ENCODE measurements around the gene LINC01488.

LINC01488 gene

DNA sequence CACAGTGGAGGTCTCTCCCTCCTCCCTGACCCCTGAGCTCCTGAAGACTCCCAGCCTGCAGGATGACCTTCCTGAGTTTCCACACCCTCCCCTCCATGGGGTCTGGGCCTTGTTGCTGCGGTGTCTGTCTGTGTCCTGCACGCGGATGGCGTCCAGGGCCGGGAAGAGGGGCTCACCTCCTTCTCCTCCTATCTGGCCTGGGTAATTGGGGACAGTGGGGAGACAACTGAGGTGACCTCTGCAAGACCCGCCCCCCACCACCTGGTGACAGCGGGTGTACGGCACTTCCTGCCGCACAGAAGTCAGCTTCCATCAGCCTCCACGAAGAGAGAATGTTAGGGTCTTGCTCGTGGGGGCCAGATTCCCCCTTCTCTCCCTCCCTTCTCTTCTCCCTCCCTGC is 31.7 kb downstream of the LINC01488 start (continued):
- TF ChIP-seq ZNF335 (tag by site-specific recombination; conservative IDR thresholded peaks at IDR 0.05) (no peak), GLIS2 (tag by site-specific recombination; IDR thresholded peaks at IDR 0.05) (no peak), ZNF114 (tag by site-specific recombination; IDR thresholded peaks at IDR 0.05) (no peak)

GRCh38 chr11:69513663-69514224 is 32.3 kb downstream of the LINC01488 start:
- CTCF ChIA-PET = interaction anchor here (0.6 to 0.7 kb wide), 2 partner anchors 10 to 22 kb away, joined by 3 to 5 read pairs; no protein-coding TSS in a partner anchor
- TF ChIP-seq SETDB1 (IDR thresholded peaks at IDR 0.05; ENCODE audit: insufficient read length, low read length) = no peak
- TF ChIP-seq ZNF146 (tag by site-specific recombination; IDR thresholded peaks at IDR 0.05) = no peak
- TF ChIP-seq, protein P1, sequence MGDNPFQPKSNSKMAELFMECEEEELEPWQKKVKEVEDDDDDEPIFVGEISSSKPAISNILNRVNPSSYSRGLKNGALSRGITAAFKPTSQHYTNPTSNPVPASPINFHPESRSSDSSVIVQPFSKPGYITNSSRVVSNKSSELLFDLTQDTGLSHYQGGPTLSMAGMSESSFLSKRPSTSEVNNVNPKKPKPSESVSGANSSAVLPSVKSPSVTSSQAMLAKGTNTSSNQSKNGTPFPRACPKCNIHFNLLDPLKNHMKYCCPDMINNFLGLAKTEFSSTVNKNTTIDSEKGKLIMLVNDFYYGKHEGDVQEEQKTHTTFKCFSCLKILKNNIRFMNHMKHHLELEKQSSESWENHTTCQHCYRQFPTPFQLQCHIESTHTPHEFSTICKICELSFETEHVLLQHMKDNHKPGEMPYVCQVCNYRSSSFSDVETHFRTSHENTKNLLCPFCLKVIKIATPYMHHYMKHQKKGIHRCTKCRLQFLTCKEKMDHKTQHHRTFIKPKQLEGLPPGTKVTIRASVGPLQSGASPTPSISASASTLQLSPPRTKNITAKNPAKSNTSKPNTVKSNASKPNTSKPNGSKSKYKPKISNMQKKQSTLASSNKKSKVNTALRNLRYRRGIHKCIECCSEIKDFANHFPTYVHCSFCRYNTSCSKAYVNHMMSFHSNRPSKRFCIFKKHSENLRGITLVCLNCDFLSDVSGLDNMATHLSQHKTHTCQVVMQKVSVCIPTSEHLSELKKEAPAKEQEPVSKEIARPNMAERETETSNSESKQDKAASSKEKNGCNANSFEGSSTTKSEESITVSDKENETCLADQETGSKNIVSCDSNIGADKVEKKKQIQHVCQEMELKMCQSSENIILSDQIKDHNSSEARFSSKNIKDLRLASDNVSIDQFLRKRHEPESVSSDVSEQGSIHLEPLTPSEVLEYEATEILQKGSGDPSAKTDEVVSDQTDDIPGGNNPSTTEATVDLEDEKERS (tag by site-specific recombination; IDR thresholded peaks at IDR 0.05) = no peak
- no peak for TF ChIP-seq IKZF3 (tag by site-specific recombination; IDR thresholded peaks at IDR 0.05)
- no peak for TF ChIP-seq ZNF558 (tag by site-specific recombination; IDR thresholded peaks at IDR 0.05)
- no peak for TF ChIP-seq KLF1 (tag by site-specific recombination; IDR thresholded peaks at IDR 0.05)
- no peak for TF ChIP-seq ZNF664 (tag by site-specific recombination; IDR thresholded peaks at IDR 0.05)
- TF ChIP-seq, protein P2, sequence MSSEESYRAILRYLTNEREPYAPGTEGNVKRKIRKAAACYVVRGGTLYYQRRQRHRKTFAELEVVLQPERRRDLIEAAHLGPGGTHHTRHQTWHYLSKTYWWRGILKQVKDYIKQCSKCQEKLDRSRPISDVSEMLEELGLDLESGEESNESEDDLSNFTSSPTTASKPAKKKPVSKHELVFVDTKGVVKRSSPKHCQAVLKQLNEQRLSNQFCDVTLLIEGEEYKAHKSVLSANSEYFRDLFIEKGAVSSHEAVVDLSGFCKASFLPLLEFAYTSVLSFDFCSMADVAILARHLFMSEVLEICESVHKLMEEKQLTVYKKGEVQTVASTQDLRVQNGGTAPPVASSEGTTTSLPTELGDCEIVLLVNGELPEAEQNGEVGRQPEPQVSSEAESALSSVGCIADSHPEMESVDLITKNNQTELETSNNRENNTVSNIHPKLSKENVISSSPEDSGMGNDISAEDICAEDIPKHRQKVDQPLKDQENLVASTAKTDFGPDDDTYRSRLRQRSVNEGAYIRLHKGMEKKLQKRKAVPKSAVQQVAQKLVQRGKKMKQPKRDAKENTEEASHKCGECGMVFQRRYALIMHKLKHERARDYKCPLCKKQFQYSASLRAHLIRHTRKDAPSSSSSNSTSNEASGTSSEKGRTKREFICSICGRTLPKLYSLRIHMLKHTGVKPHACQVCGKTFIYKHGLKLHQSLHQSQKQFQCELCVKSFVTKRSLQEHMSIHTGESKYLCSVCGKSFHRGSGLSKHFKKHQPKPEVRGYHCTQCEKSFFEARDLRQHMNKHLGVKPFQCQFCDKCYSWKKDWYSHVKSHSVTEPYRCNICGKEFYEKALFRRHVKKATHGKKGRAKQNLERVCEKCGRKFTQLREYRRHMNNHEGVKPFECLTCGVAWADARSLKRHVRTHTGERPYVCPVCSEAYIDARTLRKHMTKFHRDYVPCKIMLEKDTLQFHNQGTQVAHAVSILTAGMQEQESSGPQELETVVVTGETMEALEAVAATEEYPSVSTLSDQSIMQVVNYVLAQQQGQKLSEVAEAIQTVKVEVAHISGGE (tag by site-specific recombination; conservative IDR thresholded peaks at IDR 0.05; ENCODE audit: low read depth) = no peak
- TF ChIP-seq ZNF529 (tag by site-specific recombination; IDR thresholded peaks at IDR 0.05; ENCODE audit: insufficient replicate concordance) = no peak
- TF ChIP-seq SP2 (tag by site-specific recombination; IDR thresholded peaks at IDR 0.05) = no peak
- TF ChIP-seq PRDM6 (tag by site-specific recombination; IDR thresholded peaks at IDR 0.05) = no peak
- TF ChIP-seq ZNF658 (tag by site-specific recombination; IDR thresholded peaks at IDR 0.05) = no peak
- no peak for TF ChIP-seq ZNF10 (tag by site-specific recombination; IDR thresholded peaks at IDR 0.05)
- no peak for TF ChIP-seq ZBTB26 (tag by site-specific recombination; optimal IDR thresholded peaks at IDR 0.05)
- TF ChIP-seq ZNF426 (tag by site-specific recombination; IDR thresholded peaks at IDR 0.05) = no peak
- TF ChIP-seq, protein P3, sequence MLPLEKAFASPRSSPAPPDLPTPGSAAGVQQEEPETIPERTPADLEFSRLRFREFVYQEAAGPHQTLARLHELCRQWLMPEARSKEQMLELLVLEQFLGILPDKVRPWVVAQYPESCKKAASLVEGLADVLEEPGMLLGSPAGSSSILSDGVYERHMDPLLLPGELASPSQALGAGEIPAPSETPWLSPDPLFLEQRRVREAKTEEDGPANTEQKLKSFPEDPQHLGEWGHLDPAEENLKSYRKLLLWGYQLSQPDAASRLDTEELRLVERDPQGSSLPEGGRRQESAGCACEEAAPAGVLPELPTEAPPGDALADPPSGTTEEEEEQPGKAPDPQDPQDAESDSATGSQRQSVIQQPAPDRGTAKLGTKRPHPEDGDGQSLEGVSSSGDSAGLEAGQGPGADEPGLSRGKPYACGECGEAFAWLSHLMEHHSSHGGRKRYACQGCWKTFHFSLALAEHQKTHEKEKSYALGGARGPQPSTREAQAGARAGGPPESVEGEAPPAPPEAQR (tag by site-specific recombination; IDR thresholded peaks at IDR 0.05) = no peak
- no peak for TF ChIP-seq HOXC10 (CRISPR knock-in tag; IDR thresholded peaks at IDR 0.05)
- no peak for TF ChIP-seq YY1 (tag by site-specific recombination; IDR thresholded peaks at IDR 0.05)

More at GRCh38 chr11:69513663-69514224, 32.3 kb downstream of the LINC01488 start:
- no peaks in the 10 kb centered on the region for H3K36me3 ChIP-seq (ENCODE audit: control insufficient read depth in 2 of 2, insufficient read depth in 1 of 2, low read length in 2 of 2)
- H3K4me1 ChIP-seq (ENCODE audit: control insufficient read depth, insufficient read depth, low read length) = no peaks in the 10 kb centered on the region
- no peaks in the 10 kb centered on the region for H3K9me3 ChIP-seq (ENCODE audit: control insufficient read depth, insufficient read depth, low read depth, low read length)
- POLR2A ChIA-PET = no interaction called here
- no peak overlapping the region for H3K27ac ChIP-seq (ENCODE audit: extremely low read depth, low read depth, low read length)
- no peak overlapping the region for H3K4me3 ChIP-seq (ENCODE audit: low read depth, low read length)
